HepG2 (cell line): ENCODE results near the gene RNF40. TPM values are rescaled to one million over a fixed set of nuclear protein-coding genes. Genes with fewer than 3 reads are reported as not detected.

Source experiments
- ATF6 ChIP-seq: sonication (generic); formaldehyde crosslinking; conservative IDR thresholded peaks from 2 replicates; pipeline ENCODE4 v1.4.0; 2020; ENCODE audit warnings: missing genetic modification reagents
- GZF1 ChIP-seq: sonication (generic); formaldehyde crosslinking; IDR thresholded peaks from 2 replicates; pipeline ENCODE4 v1.5.1; 2020; ENCODE audit warnings: mild to moderate bottlenecking, missing genetic modification reagents
- LRRFIP1 ChIP-seq: sonication (generic); formaldehyde crosslinking; conservative IDR thresholded peaks from 2 replicates; pipeline ENCODE4 v1.4.0; 2020; ENCODE audit warnings: missing genetic modification reagents
- PTBP1 ChIP-seq: fragments of 200-400 bp; formaldehyde crosslinking; IDR thresholded peaks from 2 replicates; pipeline ENCODE4 v1.6.1; 2018; ENCODE audit warnings: low read length, low read depth; ENCODE audit not compliant: poor library complexity, severe bottlenecking
- RCOR2 ChIP-seq: IDR thresholded peaks from 2 replicates; pipeline ENCODE4 v1.6.1; 2016; ENCODE audit warnings: missing biosample characterization, missing genetic modification reagents
- SMARCE1 ChIP-seq: fragments of 450-650 bp; IDR thresholded peaks from 2 replicates; pipeline ENCODE4 v1.6.1; 2017; ENCODE audit warnings: borderline replicate concordance
- TEAD2 ChIP-seq: sonication (generic); formaldehyde crosslinking; IDR thresholded peaks from 2 replicates; pipeline ENCODE4 v1.9.0; 2021; ENCODE audit warnings: missing genetic modification reagents
- TFDP2 ChIP-seq: sonication (generic); formaldehyde crosslinking; IDR thresholded peaks from 2 replicates; pipeline ENCODE4 v1.4.0; 2020; ENCODE audit warnings: missing genetic modification reagents
- ZNF124 ChIP-seq: sonication (generic); formaldehyde crosslinking; IDR thresholded peaks from 2 replicates; pipeline ENCODE4 v1.4.0; 2020; ENCODE audit warnings: missing genetic modification reagents
- ZZZ3 ChIP-seq: sonication (generic); formaldehyde crosslinking; IDR thresholded peaks from 2 replicates; pipeline ENCODE4 v1.4.0; 2020; ENCODE audit warnings: missing genetic modification reagents, mild to moderate bottlenecking, borderline replicate concordance
- polyA plus RNA-seq, 8 experiments: library from polyadenylated mRNA; depleted of rRNA in 3 of 8; stranded (reverse) in 7 of 8; unstranded in 1 of 8; fragments of >200 nt; fragmentation: Illumina TruSeq in 4 of 8; extraction: Trizol in 4 of 8; gene quantifications; 2 replicates each; pipeline versions ENCODE4 v1.2.1 to v1.2.3, GENCODE V29; 2011 to 2016; ENCODE audit warnings: low read depth in 4 of 8, missing spikeins in 1 of 8, mixed read lengths in 1 of 8; ENCODE audit not compliant: insufficient read depth in 1 of 8
- total RNA-seq, 5 experiments: library from RNA; depleted of rRNA; stranded (reverse); fragments of >200 nt; fragmentation: Illumina TruSeq; extraction: Trizol; gene quantifications; 2 replicates each; pipeline ENCODE4 v1.2.3, GENCODE V29; 2016; ENCODE audit warnings: low read depth in 1 of 5
- TF ChIP-seq, protein P1 (sequence below): IDR thresholded peaks from 2 replicates; pipeline ENCODE4 v1.6.1; 2018; ENCODE audit warnings: missing genetic modification reagents, mild to moderate bottlenecking, missing compliant biosample characterization
- TF ChIP-seq, protein P2 (sequence below), 2 experiments: sonication (generic) in 1 of 2; formaldehyde crosslinking in 1 of 2; IDR thresholded peaks; 2 replicates each; pipeline versions ENCODE4 v1.4.0 to v1.6.1; 2016 to 2020; ENCODE audit warnings: borderline replicate concordance in 1 of 2, low read depth in 1 of 2, mild to moderate bottlenecking in 1 of 2, missing genetic modification reagents in 1 of 2
- TF ChIP-seq, protein P3 (sequence below): sonication (generic); formaldehyde crosslinking; IDR thresholded peaks from 2 replicates; pipeline ENCODE4 v1.4.0; 2020; ENCODE audit warnings: missing genetic modification reagents

RNF40 gene
- total and polyA plus RNA-seq, 2 of the 13 experiments (the other 11 are each of a cell fraction or from before 2014, with no cell fraction given): 84.0 to 85.6 TPM

- TF ChIP-seq ATF6 (CRISPR knock-in tag) (0 out of 2 replicates have a peak, but pooled peaks have one; percentile 81), GZF1 (CRISPR knock-in tag) (no peak), TFDP2 (CRISPR knock-in tag) (peak; percentile 85), ZNF124 (0 out of 2 replicates have a peak, but pooled peaks have one; percentile 69), PTBP1 (peak; percentile 74), ZZZ3 (CRISPR knock-in tag) (peak; percentile 88), SMARCE1 (no peak), RCOR2 (CRISPR knock-in tag) (no peak), LRRFIP1 (CRISPR knock-in tag) (peak; percentile 85; the same call in 1 of the 2 replicates), TEAD2 (CRISPR knock-in tag) (0 out of 2 replicates have a peak, but pooled peaks have one; percentile 82)
- TF ChIP-seq, protein P1, sequence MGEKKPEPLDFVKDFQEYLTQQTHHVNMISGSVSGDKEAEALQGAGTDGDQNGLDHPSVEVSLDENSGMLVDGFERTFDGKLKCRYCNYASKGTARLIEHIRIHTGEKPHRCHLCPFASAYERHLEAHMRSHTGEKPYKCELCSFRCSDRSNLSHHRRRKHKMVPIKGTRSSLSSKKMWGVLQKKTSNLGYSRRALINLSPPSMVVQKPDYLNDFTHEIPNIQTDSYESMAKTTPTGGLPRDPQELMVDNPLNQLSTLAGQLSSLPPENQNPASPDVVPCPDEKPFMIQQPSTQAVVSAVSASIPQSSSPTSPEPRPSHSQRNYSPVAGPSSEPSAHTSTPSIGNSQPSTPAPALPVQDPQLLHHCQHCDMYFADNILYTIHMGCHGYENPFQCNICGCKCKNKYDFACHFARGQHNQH (CRISPR knock-in tag): peak; percentile 85
- TF ChIP-seq, protein P2, sequence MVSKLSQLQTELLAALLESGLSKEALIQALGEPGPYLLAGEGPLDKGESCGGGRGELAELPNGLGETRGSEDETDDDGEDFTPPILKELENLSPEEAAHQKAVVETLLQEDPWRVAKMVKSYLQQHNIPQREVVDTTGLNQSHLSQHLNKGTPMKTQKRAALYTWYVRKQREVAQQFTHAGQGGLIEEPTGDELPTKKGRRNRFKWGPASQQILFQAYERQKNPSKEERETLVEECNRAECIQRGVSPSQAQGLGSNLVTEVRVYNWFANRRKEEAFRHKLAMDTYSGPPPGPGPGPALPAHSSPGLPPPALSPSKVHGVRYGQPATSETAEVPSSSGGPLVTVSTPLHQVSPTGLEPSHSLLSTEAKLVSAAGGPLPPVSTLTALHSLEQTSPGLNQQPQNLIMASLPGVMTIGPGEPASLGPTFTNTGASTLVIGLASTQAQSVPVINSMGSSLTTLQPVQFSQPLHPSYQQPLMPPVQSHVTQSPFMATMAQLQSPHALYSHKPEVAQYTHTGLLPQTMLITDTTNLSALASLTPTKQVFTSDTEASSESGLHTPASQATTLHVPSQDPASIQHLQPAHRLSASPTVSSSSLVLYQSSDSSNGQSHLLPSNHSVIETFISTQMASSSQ (IDR thresholded peaks at IDR 0.05; ENCODE audit: low read depth): no peak
- TF ChIP-seq, protein P2 (CRISPR knock-in tag; IDR thresholded peaks at IDR 0.05; ENCODE audit: borderline replicate concordance): no peak; the same call in 1 of the 2 replicates
- TF ChIP-seq, protein P3, sequence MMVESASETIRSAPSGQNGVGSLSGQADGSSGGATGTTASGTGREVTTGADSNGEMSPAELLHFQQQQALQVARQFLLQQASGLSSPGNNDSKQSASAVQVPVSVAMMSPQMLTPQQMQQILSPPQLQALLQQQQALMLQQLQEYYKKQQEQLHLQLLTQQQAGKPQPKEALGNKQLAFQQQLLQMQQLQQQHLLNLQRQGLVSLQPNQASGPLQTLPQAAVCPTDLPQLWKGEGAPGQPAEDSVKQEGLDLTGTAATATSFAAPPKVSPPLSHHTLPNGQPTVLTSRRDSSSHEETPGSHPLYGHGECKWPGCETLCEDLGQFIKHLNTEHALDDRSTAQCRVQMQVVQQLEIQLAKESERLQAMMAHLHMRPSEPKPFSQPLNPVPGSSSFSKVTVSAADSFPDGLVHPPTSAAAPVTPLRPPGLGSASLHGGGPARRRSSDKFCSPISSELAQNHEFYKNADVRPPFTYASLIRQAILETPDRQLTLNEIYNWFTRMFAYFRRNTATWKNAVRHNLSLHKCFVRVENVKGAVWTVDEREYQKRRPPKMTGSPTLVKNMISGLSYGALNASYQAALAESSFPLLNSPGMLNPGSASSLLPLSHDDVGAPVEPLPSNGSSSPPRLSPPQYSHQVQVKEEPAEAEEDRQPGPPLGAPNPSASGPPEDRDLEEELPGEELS (CRISPR knock-in tag): peak; percentile 43
These were observed at the start of gene RNF40, which contains the start of gene CFAP119 (continued) for GRCh38 chr16:30761928-30762902.
